Head of caudate nucleus (tissue), 42 donors: ENCODE measurements around the gene KRTAP10-7.
"Not testable (repeated sequence)": the region's sequence is repeated elsewhere in the genome, so short reads cannot be mapped to it uniquely, and the experiment has no call there.

ENCODE experiments used
- DNase-seq, 42 donors: peaks; one replicate each; pipeline versions ENCODE4 v3.0.0 to v3.0.0-alpha.2; 2020 to 2021; ENCODE audit warnings: mixed read lengths in 7 of 42
- intact Hi-C: fragments of 100-400 bp; cut with DNase I; formaldehyde crosslinking; loops from one replicate; pipeline ENCODE4 v1.15.0; 2022

The KRTAP10-7 gene

DNA sequence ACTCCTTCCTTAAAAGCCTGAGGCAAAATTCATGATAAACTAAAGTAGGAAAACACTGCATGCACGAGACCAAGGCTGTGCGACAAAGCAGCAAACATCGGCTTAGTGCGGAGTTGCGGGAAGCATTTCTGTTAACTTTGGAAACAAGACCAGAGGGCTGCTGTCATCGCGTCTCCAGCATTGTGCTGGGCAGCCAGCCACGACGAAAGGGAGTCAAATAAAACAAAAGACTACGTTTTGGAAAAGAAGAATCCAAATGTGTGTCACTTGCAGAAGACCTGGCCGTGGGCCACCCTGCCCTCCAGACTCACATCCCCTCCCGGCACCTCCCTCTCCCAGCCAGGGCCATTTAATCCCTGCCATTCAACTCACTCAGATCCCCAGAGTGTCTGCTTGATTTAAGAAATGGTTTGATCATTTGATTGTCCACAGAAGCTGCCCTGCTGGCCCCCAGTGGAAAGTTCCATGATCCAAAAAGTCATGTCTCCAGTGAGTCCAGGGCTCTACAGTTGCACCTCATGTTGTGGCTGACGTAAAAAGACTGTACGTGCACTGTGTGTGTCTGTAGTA, 43.4 kb downstream of the KRTAP10-7 start:
- no peak for DNase-seq
- intact Hi-C loops, result no loop called here

DNA sequence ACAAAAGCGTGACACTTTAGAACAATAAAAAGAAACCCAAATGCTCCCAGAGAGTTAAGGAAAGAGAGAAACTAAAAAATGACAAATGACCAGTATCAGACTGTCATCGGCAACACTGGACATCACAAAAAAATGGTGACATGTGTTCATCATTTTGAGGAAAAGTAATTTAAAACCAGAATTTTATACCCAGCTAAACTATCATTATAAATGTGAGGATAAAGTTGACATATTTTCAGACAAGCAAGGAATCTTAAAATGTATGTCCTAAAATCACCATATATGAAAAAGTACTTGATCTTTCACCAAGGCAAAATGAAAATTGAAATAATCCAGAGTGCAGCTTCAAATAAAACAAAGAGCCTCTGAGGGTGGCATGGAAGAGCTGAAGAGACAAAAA, 44.5 kb downstream of the KRTAP10-7 start:
- intact Hi-C loops, result no loop called here
- no peak for DNase-seq

GRCh38 chr21:44646366-44647221, 46.2 kb downstream of the KRTAP10-7 start, which contains the start of gene KRTAP10-11:
Gene KRTAP10-11, plus strand, starts transcription at chr21:44646414. Its CDS starts 45 bp downstream, at chr21:44646459.
- DNase-seq, intact Hi-C loops: not testable (repeated sequence)

DNA sequence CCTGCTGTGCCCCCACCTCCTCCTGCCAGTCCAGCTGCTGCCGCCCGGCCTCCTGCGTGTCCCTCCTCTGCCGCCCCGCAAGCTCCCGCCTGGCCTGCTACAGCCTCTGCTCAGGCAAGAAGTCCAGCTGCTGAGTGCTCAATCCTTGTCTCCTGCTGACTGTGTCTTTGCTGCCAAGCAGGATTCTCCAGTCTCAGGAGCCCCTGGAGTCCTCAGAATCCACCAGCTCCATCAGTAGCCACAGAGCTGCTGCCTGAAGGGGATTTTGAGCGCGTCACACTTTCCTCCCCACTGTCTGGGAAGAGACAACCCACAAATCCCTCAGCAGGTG, 46.8 kb downstream of the KRTAP10-7 start:
- intact Hi-C loops, result no loop called here
- no peak for DNase-seq

DNA sequence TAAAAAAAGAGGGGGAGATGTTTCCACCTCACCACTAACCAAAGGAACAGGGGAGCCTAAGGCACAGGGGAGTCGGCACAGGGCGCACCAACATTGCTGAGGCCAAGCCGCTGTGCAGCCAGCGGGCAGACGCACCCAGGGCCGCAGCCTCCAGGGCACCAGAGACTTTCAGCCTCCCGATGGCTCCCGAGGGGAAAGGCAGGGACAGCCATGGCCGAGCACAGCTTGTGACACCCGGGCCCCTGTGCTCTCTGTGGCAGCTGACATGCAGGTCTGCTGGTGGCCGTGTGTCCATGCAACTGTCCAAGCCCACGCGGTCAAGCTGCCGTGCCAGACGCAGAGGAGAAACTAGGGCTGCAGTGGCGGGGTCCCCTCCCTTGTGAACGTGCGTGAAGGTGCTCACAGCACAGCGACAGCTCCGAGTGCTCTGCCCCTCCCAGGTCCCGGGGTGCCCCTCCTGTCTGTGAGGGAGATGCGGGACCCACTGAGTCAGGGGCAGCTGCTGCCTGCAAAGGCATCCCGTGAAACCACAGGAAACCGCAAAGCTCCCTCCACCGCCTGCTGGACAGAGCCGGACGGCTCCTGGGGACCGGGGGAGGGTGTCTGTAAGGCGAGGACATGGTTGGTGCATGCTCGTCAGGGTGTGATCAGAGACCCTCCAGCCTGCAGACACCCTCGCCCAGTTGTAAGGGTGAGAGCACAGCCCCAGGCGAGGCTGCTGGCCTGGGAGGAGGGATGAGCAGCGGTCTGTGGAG, 48.3 kb downstream of the KRTAP10-7 start:
- intact Hi-C loops, result no loop called here
- no peak for DNase-seq

DNA sequence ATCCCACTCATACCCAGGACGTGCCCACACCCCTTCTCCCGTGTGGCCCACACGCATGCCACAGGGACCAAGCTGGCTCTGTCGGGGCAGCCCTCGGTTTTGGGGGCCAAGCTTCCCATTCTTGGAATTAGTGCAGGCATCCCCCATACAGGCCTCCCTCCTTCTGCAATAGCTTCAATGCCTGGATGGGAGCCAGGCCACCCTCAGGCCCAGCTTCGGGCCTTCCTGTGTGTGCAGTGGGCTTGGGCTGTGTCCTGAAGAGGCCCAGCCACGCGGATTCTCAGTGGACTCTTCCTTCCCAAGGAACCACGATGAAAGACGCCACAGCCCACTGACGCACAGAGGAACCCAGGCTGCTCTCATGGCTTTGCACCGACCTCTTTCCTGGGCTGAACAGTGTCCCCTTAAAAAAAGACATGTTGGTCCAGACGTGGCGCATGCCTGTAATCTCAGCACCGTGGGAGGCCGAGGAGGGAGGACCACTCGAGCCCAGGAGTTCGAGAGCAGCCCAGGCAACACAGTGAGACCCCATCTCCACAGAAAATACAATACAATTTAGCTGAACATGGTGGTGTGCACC, 49.2 kb downstream of the KRTAP10-7 start:
- intact Hi-C loops, result no loop called here

GRCh38 chr21:44650265-44650972, 50.0 kb downstream of the KRTAP10-7 start:
- intact Hi-C loops, result no loop called here
- no peak for DNase-seq

More for the DNA sequence above, 49.2 kb downstream of the KRTAP10-7 start:
- no peak for DNase-seq

- intact Hi-C loops, result no loop called here
- DNase-seq, result no peak
Measured at GRCh38 chr21:44650973-44651675, 50.7 kb downstream of the KRTAP10-7 start.
